K562 (cell line): ENCODE results near the gene DDAH2. TPM values are rescaled to one million over a fixed set of nuclear protein-coding genes. Genes with fewer than 3 reads are reported as not detected.

Experiments
- AFF1 ChIP-seq, 2 experiments: fragments of 450-650 bp; IDR thresholded peaks; 2 replicates each; pipeline ENCODE4 v1.6.1; 2018; ENCODE audit warnings: mild to moderate bottlenecking in 2 of 2, low read depth in 1 of 2; ENCODE audit not compliant: partially characterized antibody in 2 of 2
- ARID2 ChIP-seq: fragments of 450-650 bp; IDR thresholded peaks from 2 replicates; pipeline ENCODE4 v1.6.1; 2017; ENCODE audit warnings: antibody characterized with exemption, mild to moderate bottlenecking
- GABPB1 ChIP-seq: sonication (generic); formaldehyde crosslinking; IDR thresholded peaks from 2 replicates; pipeline ENCODE4 v1.8.0; 2022; ENCODE audit warnings: mild to moderate bottlenecking, missing genetic modification reagents
- GTF2F1 ChIP-seq: IDR thresholded peaks from 2 replicates; pipeline ENCODE4 v1.6.1; 2011; ENCODE audit warnings: low read depth, low read length, improper control_type of control experiment
- YY1 ChIP-seq, 3 experiments: IDR thresholded peaks; 2 replicates each; pipeline ENCODE4 v1.6.1; 2011; ENCODE audit warnings: low read length in 2 of 3, mild to moderate bottlenecking in 2 of 3, moderate library complexity in 2 of 3, borderline replicate concordance in 1 of 3, control low read depth in 1 of 3, low read depth in 1 of 3; ENCODE audit not compliant: insufficient read depth in 3 of 3, insufficient replicate concordance in 2 of 3, control insufficient read depth in 1 of 3, insufficient read length in 1 of 3; ENCODE audit errors: extremely low read depth in 1 of 3
- ZNF175 ChIP-seq: fragments of 200-800 bp; sonication (Bioruptor generic); IDR thresholded peaks from 2 replicates; pipeline ENCODE4 v1.6.1; 2016; ENCODE audit warnings: low read depth, mild to moderate bottlenecking, missing genetic modification characterization, missing compliant biosample characterization
- ZSCAN32 ChIP-seq: fragments of 450-650 bp; formaldehyde crosslinking; IDR thresholded peaks from 2 replicates; pipeline ENCODE4 v1.4.0; 2020; ENCODE audit warnings: mild to moderate bottlenecking, moderate library complexity
- polyA plus RNA-seq, 8 experiments: library from polyadenylated mRNA; depleted of rRNA in 4 of 8; stranded (reverse) in 5 of 8; unstranded in 3 of 8; fragments of >200 nt; fragmentation: Nextera tagmentation in 2 of 8; fragmentation: Illumina TruSeq in 1 of 8; extraction: Ambion mirVana in 2 of 8; extraction: Trizol in 1 of 8; gene quantifications; 2 replicates each; pipeline versions ENCODE4 v1.2.1 to v1.2.3, GENCODE V29; 2011 to 2014; ENCODE audit warnings: inconsistent platforms in 1 of 8, missing spikeins in 1 of 8
- total RNA-seq, 7 experiments: library from RNA; depleted of rRNA in 6 of 7; stranded (reverse); fragments of >200 nt in 6 of 7; fragmentation: Illumina TruSeq in 2 of 7; extraction: Trizol in 2 of 7; gene quantifications; 2 replicates each; pipeline versions ENCODE4 v1.2.1 to v1.2.3, GENCODE V29; 2011 to 2021; ENCODE audit warnings: low replicate concordance in 1 of 7
- TF ChIP-seq, protein P1 (sequence below): fragments of 200-800 bp; sonication (Bioruptor generic); IDR thresholded peaks from 2 replicates; pipeline ENCODE4 v1.6.1; 2016; ENCODE audit warnings: missing genetic modification characterization, missing compliant biosample characterization
- TF ChIP-seq, protein P2 (sequence below): sonication (generic); formaldehyde crosslinking; IDR thresholded peaks from 2 replicates; pipeline ENCODE4 v1.8.0; 2022; ENCODE audit warnings: missing genetic modification reagents, mild to moderate bottlenecking, moderate library complexity, borderline replicate concordance

The DDAH2 gene
- total and polyA plus RNA-seq, 9 of the 15 experiments (the other 6 are each of a cell fraction or from before 2014, with no cell fraction given): 1.8 to 45.4 (median 21.4) TPM

DNA sequence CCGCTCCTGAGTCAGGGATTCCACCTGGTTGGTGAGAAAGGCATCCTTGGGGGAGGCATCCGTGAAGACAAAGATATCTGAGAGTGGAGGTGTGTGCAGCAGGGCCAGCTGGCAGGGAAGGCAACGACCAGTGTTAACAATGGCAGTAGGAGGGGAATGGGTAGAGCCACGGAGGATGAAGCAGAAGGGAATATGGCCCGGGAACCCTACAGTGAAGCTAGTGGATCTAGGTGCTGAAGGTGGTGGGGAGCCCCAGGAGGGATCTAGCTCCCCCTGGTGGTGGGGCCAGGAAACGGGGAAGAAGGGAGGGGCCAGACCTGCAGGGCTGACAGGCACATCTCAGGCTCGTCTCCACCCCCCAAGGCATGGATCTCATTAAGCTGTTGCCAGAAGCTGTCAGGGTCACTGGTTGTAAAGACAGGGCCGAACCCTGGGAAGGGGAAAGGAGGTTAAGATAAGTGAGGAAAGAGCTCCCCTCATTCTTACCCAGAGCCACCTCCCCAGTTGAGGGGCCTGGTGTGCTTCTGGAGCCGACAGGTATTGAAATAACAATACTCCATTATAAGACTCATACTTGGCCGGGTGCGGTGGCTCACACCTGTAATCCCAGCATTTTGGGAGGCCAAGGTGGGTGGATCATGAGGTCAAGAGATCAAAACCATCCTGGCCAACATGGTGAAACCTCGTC, 40.7 kb upstream of the DDAH2 start (continued):
- TF ChIP-seq, protein P1, sequence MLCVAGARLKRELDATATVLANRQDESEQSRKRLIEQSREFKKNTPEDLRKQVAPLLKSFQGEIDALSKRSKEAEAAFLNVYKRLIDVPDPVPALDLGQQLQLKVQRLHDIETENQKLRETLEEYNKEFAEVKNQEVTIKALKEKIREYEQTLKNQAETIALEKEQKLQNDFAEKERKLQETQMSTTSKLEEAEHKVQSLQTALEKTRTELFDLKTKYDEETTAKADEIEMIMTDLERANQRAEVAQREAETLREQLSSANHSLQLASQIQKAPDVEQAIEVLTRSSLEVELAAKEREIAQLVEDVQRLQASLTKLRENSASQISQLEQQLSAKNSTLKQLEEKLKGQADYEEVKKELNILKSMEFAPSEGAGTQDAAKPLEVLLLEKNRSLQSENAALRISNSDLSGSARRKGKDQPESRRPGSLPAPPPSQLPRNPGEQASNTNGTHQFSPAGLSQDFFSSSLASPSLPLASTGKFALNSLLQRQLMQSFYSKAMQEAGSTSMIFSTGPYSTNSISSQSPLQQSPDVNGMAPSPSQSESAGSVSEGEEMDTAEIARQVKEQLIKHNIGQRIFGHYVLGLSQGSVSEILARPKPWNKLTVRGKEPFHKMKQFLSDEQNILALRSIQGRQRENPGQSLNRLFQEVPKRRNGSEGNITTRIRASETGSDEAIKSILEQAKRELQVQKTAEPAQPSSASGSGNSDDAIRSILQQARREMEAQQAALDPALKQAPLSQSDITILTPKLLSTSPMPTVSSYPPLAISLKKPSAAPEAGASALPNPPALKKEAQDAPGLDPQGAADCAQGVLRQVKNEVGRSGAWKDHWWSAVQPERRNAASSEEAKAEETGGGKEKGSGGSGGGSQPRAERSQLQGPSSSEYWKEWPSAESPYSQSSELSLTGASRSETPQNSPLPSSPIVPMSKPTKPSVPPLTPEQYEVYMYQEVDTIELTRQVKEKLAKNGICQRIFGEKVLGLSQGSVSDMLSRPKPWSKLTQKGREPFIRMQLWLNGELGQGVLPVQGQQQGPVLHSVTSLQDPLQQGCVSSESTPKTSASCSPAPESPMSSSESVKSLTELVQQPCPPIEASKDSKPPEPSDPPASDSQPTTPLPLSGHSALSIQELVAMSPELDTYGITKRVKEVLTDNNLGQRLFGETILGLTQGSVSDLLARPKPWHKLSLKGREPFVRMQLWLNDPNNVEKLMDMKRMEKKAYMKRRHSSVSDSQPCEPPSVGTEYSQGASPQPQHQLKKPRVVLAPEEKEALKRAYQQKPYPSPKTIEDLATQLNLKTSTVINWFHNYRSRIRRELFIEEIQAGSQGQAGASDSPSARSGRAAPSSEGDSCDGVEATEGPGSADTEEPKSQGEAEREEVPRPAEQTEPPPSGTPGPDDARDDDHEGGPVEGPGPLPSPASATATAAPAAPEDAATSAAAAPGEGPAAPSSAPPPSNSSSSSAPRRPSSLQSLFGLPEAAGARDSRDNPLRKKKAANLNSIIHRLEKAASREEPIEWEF (CRISPR knock-in tag): no peak
- 0 out of 2 replicates have a peak, but pooled peaks have one; percentile 10 for TF ChIP-seq ZSCAN32 (CRISPR knock-in tag)
- TF ChIP-seq, protein P2, sequence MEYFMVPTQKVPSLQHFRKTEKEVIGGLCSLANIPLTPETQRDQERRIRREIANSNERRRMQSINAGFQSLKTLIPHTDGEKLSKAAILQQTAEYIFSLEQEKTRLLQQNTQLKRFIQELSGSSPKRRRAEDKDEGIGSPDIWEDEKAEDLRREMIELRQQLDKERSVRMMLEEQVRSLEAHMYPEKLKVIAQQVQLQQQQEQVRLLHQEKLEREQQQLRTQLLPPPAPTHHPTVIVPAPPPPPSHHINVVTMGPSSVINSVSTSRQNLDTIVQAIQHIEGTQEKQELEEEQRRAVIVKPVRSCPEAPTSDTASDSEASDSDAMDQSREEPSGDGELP (CRISPR knock-in tag): peak; percentile 91
- TF ChIP-seq ARID2: peak; percentile 99
- TF ChIP-seq ZNF175 (CRISPR knock-in tag): no peak
- peak in 2 of 3 experiments; percentile 61 to 77 for TF ChIP-seq YY1 (IDR thresholded peaks at IDR 0.05; ENCODE audit: borderline replicate concordance in 1 of 3, control insufficient read depth in 1 of 3, extremely low read depth in 1 of 3, insufficient read depth in 3 of 3, insufficient read length in 1 of 3, insufficient replicate concordance in 2 of 3, low read depth in 1 of 3, low read length in 2 of 3)
- TF ChIP-seq GABPB1 (CRISPR knock-in tag): peak; percentile 79
- TF ChIP-seq AFF1 (IDR thresholded peaks at IDR 0.05; ENCODE audit: low read depth in 1 of 2, partially characterized antibody in 2 of 2): peak in 1 of 2 experiments; percentile 58
- peak; percentile 31; the same call in 1 of the 2 replicates for TF ChIP-seq GTF2F1
